K562 (cell line): ENCODE measurements around the gene ERF. TPM values are rescaled to one million over a fixed set of nuclear protein-coding genes. Genes with fewer than 3 reads are reported as not detected.
"Not testable (repeated sequence)": the region's sequence is repeated elsewhere in the genome, so short reads cannot be mapped to it uniquely, and the experiment has no call there.

Experiments
- ATAC-seq: fragments of 200-7000 bp; cut with Tn5 transposase; 3 replicates; pipeline ENCODE4 v1.9.1; 2020; ENCODE audit warnings: moderate library complexity
- BruUV-seq: library from RNA; stranded (reverse); fragments of 400-500 nt; replicated peaks from 2 replicates; lab custom pipeline; 2021; lab: Mats Ljungman, UMichigan
- CTCF ChIA-PET: fragments of 300-600 bp; formaldehyde crosslinking; extraction: SDS; loops from one replicate; lab custom pipeline; 2021; ENCODE audit warnings: low intra/inter-chr PET ratio; lab: Yijun Ruan, JAX
- POLR2A ChIA-PET: fragments of 300-600, 350-650 bp; sonication (Branson Sonifier 250); formaldehyde crosslinking; extraction: SDS; loops from one replicate; lab custom pipeline; 2021; ENCODE audit warnings: antibody characterized with exemption, inconsistent platforms; lab: Yijun Ruan, JAX
- DNase-seq, 4 experiments: peaks; one replicate each; pipeline versions ENCODE4 v3.0.0 to v3.0.0-alpha.2; 2011 to 2018; ENCODE audit warnings: low spot score in 3 of 4, mixed read lengths in 3 of 4; ENCODE audit errors: extremely low read depth in 1 of 4
- FAIRE-seq: peaks from 2 replicates; lab custom pipeline; 2011; peaks lifted over from hg19 to GRCh38; lab: Jason Lieb, UNC
- H2AFZ ChIP-seq: 2 replicates; pipeline ENCODE4 v1.6.0; 2011; ENCODE audit warnings: low read depth, low read length, control low read depth, inconsistent platforms
- H3K27ac ChIP-seq: fragments of 200-600 bp; 3 replicates; pipeline ENCODE4 v1.8.0; 2011; ENCODE audit warnings: low read depth, mild to moderate bottlenecking, control low read depth, inconsistent platforms, low read length, moderate library complexity, mixed read lengths; ENCODE audit errors: extremely low read depth
- H3K27me3 ChIP-seq, 2 experiments: fragments of 300-600 bp in 1 of 2; 2 replicates in 1 of 2; 3 replicates in 1 of 2; pipeline versions ENCODE4 v1.6.0 to v1.8.0; 2011; ENCODE audit warnings: inconsistent platforms in 2 of 2, low read length in 2 of 2, mild to moderate bottlenecking in 1 of 2, mixed read lengths in 1 of 2, moderate library complexity in 1 of 2; ENCODE audit not compliant: control insufficient read depth in 2 of 2, insufficient read depth in 2 of 2
- H3K36me3 ChIP-seq: fragments of 300-600 bp; 3 replicates; pipeline ENCODE4 v1.8.0; 2011; ENCODE audit warnings: mild to moderate bottlenecking, low read length, inconsistent platforms; ENCODE audit not compliant: control insufficient read depth, insufficient read depth
- H3K4me1 ChIP-seq, 2 experiments: fragments of 200-600 bp in 1 of 2; replicated peaks in 1 of 2; 2 replicates in 1 of 2; 3 replicates in 1 of 2; pipeline versions ENCODE4 v1.5.1 to v1.8.0; 2011; ENCODE audit warnings: inconsistent platforms in 2 of 2, low read length in 2 of 2, mild to moderate bottlenecking in 1 of 2, mixed read lengths in 1 of 2, moderate library complexity in 1 of 2; ENCODE audit not compliant: control insufficient read depth in 2 of 2, insufficient read depth in 2 of 2
- H3K4me2 ChIP-seq: 2 replicates; pipeline ENCODE4 v1.6.1; 2011; ENCODE audit warnings: low read length, control low read depth, inconsistent platforms, mixed read lengths; ENCODE audit not compliant: insufficient read depth
- H3K4me3 ChIP-seq: fragments of 200-600 bp; sonication (generic), shearing (Covaris generic); 2 replicates; pipeline ENCODE4 v1.5.1; 2016; ENCODE audit warnings: control low read depth, inconsistent platforms
- H3K79me2 ChIP-seq: fragments of 200-600 bp; 3 replicates; pipeline ENCODE4 v1.8.0; 2011; ENCODE audit warnings: low read length, inconsistent platforms; ENCODE audit not compliant: control insufficient read depth, insufficient read depth
- H3K9ac ChIP-seq, 2 experiments: 2 replicates each; pipeline versions ENCODE4 v1.6.0 to v1.6.1; 2011; ENCODE audit warnings: low read depth in 2 of 2, low read length in 2 of 2, control low read depth in 1 of 2, inconsistent platforms in 1 of 2, mild to moderate bottlenecking in 1 of 2, mixed read lengths in 1 of 2; ENCODE audit not compliant: insufficient read depth in 1 of 2
- H3K9me1 ChIP-seq: one replicate; pipeline ENCODE4 v1.6.0; 2011; ENCODE audit warnings: inconsistent platforms, mild to moderate bottlenecking, low read length, moderate library complexity; ENCODE audit not compliant: control insufficient read depth, insufficient read depth
- H3K9me3 ChIP-seq: replicated peaks from 2 replicates; pipeline ENCODE4 v1.5.1; 2011; ENCODE audit warnings: low read depth, low read length, inconsistent platforms; ENCODE audit not compliant: control insufficient read depth, insufficient read depth
- H4K20me1 ChIP-seq: replicated peaks from 2 replicates; pipeline ENCODE4 v1.6.1; 2011; ENCODE audit warnings: low read length, inconsistent platforms, mixed read lengths; ENCODE audit not compliant: control insufficient read depth, insufficient read depth
- CEBPB ChIP-seq: fragments of 450-650 bp; IDR thresholded peaks from 2 replicates; pipeline ENCODE4 v1.6.1; 2016; ENCODE audit warnings: missing genetic modification characterization, missing compliant biosample characterization
- CEBPG ChIP-seq, 3 experiments: fragments of 200-800 bp in 1 of 3; sonication (Bioruptor generic) in 1 of 3; sonication (generic) in 1 of 3; formaldehyde crosslinking in 1 of 3; IDR thresholded peaks in 2 of 3; conservative IDR thresholded peaks in 1 of 3; 2 replicates each; pipeline versions ENCODE4 v1.6.1 to v1.8.0; 2016 to 2022; ENCODE audit warnings: missing compliant biosample characterization in 2 of 3, missing genetic modification characterization in 2 of 3, mild to moderate bottlenecking in 1 of 3, missing genetic modification reagents in 1 of 3
- ZNF121 ChIP-seq: sonication (generic); formaldehyde crosslinking; conservative IDR thresholded peaks from 2 replicates; pipeline ENCODE4 v1.8.0; 2022; ENCODE audit warnings: missing genetic modification reagents
- WGBS: fragments of 100-300 bp; shearing (Covaris generic); methylation state at CpG from one replicate; pipeline ENCODE4 v1.1.6; 2016; ENCODE audit warnings: low coverage, mixed read lengths; ENCODE audit not compliant: insufficient coverage; ENCODE audit errors: missing lambda C conversion rate; 5-methylcytosine and 5-hydroxymethylcytosine counted together
- in situ Hi-C: fragments of 300-500 bp; cut with MboI; formaldehyde crosslinking; loops from 4 replicates; pipeline ENCODE4 v1.15.0; 2018; ENCODE audit warnings: inconsistent platforms, mixed read lengths
- intact Hi-C: fragments of 100-400 bp; cut with micrococcal nuclease; formaldehyde crosslinking; loops from 2 replicates; pipeline ENCODE4 v1.14.2; 2022
- polyA plus RNA-seq, 8 experiments: library from polyadenylated mRNA; depleted of rRNA in 4 of 8; stranded (reverse) in 5 of 8; unstranded in 3 of 8; fragments of >200 nt; fragmentation: Nextera tagmentation in 2 of 8; fragmentation: Illumina TruSeq in 1 of 8; extraction: Ambion mirVana in 2 of 8; extraction: Trizol in 1 of 8; gene quantifications; 2 replicates each; pipeline versions ENCODE4 v1.2.1 to v1.2.3, GENCODE V29; 2011 to 2014; ENCODE audit warnings: inconsistent platforms in 1 of 8, missing spikeins in 1 of 8
- total RNA-seq, 7 experiments: library from RNA; depleted of rRNA in 6 of 7; stranded (reverse); fragments of >200 nt in 6 of 7; fragmentation: Illumina TruSeq in 2 of 7; extraction: Trizol in 2 of 7; gene quantifications; 2 replicates each; pipeline versions ENCODE4 v1.2.1 to v1.2.3, GENCODE V29; 2011 to 2021; ENCODE audit warnings: low replicate concordance in 1 of 7

The ERF gene
- total and polyA plus RNA-seq, 9 of the 15 experiments (the other 6 are each of a cell fraction or from before 2014, with no cell fraction given): 0.03 to 75.4 (median 27.0) TPM

- H3K9me3 ChIP-seq; ATAC-seq; H4K20me1 ChIP-seq; H3K27me3 ChIP-seq; intact Hi-C loops; H3K9me1 ChIP-seq; H3K4me3 ChIP-seq; DNase-seq; FAIRE-seq; CTCF ChIA-PET; BruUV-seq; in situ Hi-C loops; TF ChIP-seq CEBPG (CRISPR knock-in tag; IDR thresholded peaks at IDR 0.05): not testable (repeated sequence)
- Histone ChIP-seq H3K4me2 (peak overlapping the region; percentile 96), H3K9ac (peak overlapping the region in 1 of 2 experiments; percentile 98; a peak in 2 of 4 replicates), H3K36me3 (peaks cover 10% of the 10 kb centered on the region; the same call in 2 of the 3 replicates), H3K79me2 (peaks cover 24% of the 10 kb centered on the region), H3K27ac (peak overlapping the region; percentile 90), H3K4me1 (peaks cover 17 to 36% of the 10 kb centered on the region in 2 experiments), H2AFZ (peak overlapping the region; percentile 95)
- POLR2A ChIA-PET: interaction anchor here (0.6 to 1.1 kb wide), 3 partner anchors 10 to 26 kb away, joined by 3 to 4 read pairs (median 3); no protein-coding TSS in a partner anchor
- peak; percentile 8 to 41; a peak in 3 of 4 replicates for TF ChIP-seq CEBPG (tag; conservative IDR thresholded peaks at IDR 0.05 in 1 of 2, IDR thresholded peaks at IDR 0.05 in 1 of 2)
- peak; percentile 79 for TF ChIP-seq CEBPB (tag)
- 84% methylated on average over 25 of the region's 25 CpGs for WGBS
Measured at GRCh38 chr19:42266928-42267603, 12.1 kb upstream of the ERF start.

- peak overlapping the region; percentile 22 for H2AFZ ChIP-seq
- 63% methylated on average over 4 of the region's 4 CpGs for WGBS
- in situ Hi-C loops, BruUV-seq, H3K27ac ChIP-seq, H3K4me2 ChIP-seq, intact Hi-C loops, H3K9me3 ChIP-seq: not testable (repeated sequence)
- TF ChIP-seq ZNF121 (CRISPR knock-in tag): peak; percentile 53; the same call in 1 of the 2 replicates
- TF ChIP-seq, all 486 proteins: peak for 1; not testable (repeated sequence) for 485
- Histone ChIP-seq H3K4me1 (peaks cover 14 to 30% of the 10 kb centered on the region in 2 experiments), H3K79me2 (peaks cover 18% of the 10 kb centered on the region)
- H3K9ac ChIP-seq, CTCF ChIA-PET, ATAC-seq, H3K27me3 ChIP-seq, FAIRE-seq, POLR2A ChIA-PET, H3K9me1 ChIP-seq, H3K4me3 ChIP-seq, DNase-seq, H3K36me3 ChIP-seq, H4K20me1 ChIP-seq: not testable (repeated sequence)
Measured at GRCh38 chr19:42266105-42266504, 11.2 kb upstream of the ERF start.
